NCI-H1694 treated with DMSO at 0.1 percent for 48 hours (cell line): ENCODE data around the gene UBE2A.

Experiments used
- DNase-seq: peaks from one replicate; lab custom pipeline; 2025; lab: John Stamatoyannopoulos, UW

Gene UBE2A

GRCh38 chrX:119607018-119607389 is 32.6 kb downstream of the UBE2A start:
- DNase-seq, result no peak

GRCh38 chrX:119614776-119615175 is 40.4 kb downstream of the UBE2A start:
- no peak for DNase-seq

GRCh38 chrX:119617517-119618164 is 43.3 kb downstream of the UBE2A start:
- no peak for DNase-seq

- DNase-seq, result no peak
These were observed 44.1 kb downstream of the UBE2A start for GRCh38 chrX:119618439-119618838.

DNA sequence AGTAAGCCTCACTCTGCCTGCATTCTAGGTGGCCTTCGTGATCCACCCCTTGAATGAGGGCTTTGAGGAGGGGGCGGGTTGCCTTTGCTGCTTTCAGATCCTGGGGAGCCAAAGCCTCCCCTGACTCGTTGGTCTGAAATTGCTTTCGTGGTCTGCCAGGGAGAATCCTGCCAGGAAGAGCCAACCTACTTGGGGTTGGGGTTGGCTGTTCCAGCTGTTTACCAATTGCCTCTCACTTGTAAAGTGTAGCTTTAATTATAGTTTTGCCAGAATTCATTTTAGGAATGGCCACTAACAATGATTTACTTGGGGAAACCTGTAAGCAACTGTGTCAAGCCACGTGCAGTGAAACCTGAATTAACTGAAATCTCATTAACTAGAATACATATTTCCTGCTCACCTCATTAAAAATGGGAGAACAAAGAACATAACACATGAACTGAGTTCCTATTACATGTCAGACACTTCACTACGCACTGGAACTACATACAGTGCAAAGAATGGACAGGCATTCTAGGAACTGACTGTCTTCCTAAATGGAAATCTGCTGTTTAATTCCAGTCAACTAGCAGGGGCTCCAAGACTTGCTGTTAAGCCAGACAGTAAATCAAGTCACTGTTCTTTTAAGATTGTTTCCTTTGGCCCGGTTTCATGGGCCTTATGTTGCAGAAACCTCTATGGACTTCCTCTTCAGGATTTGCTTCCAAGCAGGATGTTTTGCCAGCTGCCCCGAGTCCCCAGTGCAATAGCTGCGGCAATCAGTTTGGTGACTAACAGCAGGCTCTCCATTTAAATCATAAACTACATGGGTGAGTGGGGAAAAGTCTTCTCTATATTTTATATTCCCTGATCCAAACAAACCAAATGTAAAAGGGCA is 48.2 kb downstream of the UBE2A start:
- DNase-seq, result no peak

- DNase-seq, result no peak
These were observed 50.1 kb downstream of the UBE2A start for GRCh38 chrX:119624417-119624816.

- DNase-seq, result no peak
These were observed 50.7 kb downstream of the UBE2A start for GRCh38 chrX:119624951-119625668.

- no peak for DNase-seq
These were observed 51.5 kb downstream of the UBE2A start for GRCh38 chrX:119625843-119626242.
